ENCODE results near the gene C22orf39.

C22orf39 gene

DNA sequence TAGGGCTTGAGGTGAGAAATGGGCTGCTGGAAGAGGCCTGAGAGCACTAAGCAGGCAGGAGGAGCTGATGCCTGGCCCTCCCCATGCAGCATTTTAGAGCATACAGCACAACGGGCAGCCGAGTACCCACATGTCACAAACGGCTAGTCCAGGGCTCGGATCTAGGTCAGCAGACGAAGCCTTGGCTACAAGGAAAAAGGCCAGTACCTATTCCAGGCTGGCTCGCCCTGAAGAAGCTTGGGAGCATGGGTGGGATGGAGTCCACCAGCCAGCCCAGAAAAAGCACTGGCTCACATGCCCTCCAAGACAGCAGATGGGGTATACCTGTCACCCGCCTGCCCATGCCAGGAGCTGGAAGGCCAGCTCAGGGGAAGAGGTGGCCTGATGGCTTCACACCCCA, 21.9 kb upstream of the C22orf39 start:
- peaks cover 0 to 12% (median 9%) of the 10 kb centered on the region in 10 experiments; a peak in 14 of 20 replicates for H3K4me1 ChIP-seq
- H3K9ac ChIP-seq = no peak overlapping the region; a peak in 1 of 22 replicates

DNA sequence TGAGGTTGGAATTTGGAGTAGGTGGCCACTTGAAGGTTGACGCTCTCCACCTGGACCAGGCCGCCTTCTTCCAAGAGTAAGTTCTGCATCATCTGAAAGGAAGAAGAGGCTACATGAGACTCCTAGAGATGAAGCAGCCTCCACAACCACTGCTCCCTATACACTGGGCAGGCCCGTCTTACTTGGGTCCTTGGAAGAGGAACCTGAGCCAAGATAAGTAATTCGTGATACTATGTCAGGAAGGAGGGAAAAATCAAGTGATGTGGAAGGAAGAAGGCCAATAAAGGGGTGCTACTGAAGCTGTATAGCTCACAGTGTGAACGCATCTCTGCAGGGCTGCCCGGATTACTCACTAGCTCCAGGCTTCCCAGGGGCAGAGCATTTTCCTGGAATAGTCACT, 20.4 kb upstream of the C22orf39 start:
- H3K4me1 ChIP-seq = peaks cover 0 to 22% (median 16%) of the 10 kb centered on the region in 10 experiments; a peak in 14 of 20 replicates
- H3K4me3 ChIP-seq = no peak overlapping the region
- H3K27me3 ChIP-seq = no peaks in the 10 kb centered on the region
- H3K9ac ChIP-seq = no peak overlapping the region
- no peak for TF ChIP-seq Cebpa-rat (IDR thresholded peaks at IDR 0.05)
- peaks cover 0 to 81% (median 56%) of the 10 kb centered on the region in 11 experiments; a peak in 18 of 22 replicates for H4K20me1 ChIP-seq
- H3K9me3 ChIP-seq (replicated peaks in 1 of 11) = no peaks in the 10 kb centered on the region
- no peak overlapping the region for H3K27ac ChIP-seq
- no peak overlapping the region for H3K4me2 ChIP-seq
- peaks cover 95 to 100% (median 98%) of the 10 kb centered on the region in 11 experiments for H3K36me3 ChIP-seq

More for the DNA sequence above, 21.9 kb upstream of the C22orf39 start:
- Histone ChIP-seq H3K27ac (no peak overlapping the region), H4K20me1 (peaks cover 0 to 92% (median 68%) of the 10 kb centered on the region in 11 experiments; a peak in 19 of 22 replicates), H3K4me3 (no peak overlapping the region), H3K9me3 (replicated peaks in 1 of 11) (no peaks in the 10 kb centered on the region), H3K4me2 (no peak overlapping the region), H3K36me3 (peaks cover 97 to 100% (median 100%) of the 10 kb centered on the region in 11 experiments), H3K27me3 (no peaks in the 10 kb centered on the region)
- TF ChIP-seq Cebpa-rat (IDR thresholded peaks at IDR 0.05) = no peak

DNA sequence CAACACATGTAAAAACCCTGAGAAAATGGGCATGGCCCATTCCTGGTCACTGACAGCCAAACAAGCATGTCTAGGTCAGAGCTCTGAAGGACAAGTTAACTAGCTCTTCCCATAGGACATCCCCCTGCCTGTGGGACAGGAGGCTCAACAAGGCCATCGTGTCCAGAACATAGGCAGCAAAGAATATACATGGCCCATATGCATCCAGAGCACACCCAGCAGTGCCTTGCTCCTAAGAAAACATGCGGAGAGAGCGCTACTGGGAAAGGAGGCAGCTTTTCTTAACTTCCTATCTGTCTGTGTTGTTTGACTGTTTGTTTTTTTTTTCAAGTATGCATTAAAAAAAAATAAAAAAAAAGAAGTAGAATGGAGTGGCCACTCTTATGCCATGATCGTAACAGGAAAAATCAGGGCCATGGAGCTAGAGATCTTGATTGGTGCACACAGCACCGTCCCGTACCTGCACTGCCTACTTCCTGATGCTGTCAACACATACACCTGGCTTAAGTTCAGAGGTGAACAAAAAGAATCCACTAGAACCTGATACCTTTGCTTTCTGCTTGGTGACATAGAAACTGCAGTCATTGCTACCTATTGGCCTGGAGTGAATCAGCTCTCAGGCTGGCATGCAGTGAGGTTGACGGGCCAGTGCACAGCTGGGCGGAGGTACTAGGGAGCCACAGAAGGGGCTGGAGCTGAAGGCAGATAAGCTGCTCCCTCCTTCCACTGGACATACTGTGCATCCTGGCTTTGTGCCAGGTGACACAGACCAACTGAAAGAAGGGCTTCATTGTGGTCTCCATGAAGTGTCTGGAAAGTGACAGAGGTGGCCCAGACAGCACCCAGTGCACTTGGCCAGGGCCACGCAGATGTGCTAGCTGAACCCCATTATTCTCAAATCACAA, 19.6 kb upstream of the C22orf39 start:
- H4K20me1 ChIP-seq = peaks cover 0 to 73% (median 49%) of the 10 kb centered on the region in 11 experiments; a peak in 18 of 22 replicates
- peaks cover 88 to 100% (median 98%) of the 10 kb centered on the region in 11 experiments for H3K36me3 ChIP-seq
- no peak overlapping the region for H3K4me3 ChIP-seq
- H3K27ac ChIP-seq = no peak overlapping the region
- H3K27me3 ChIP-seq = no peaks in the 10 kb centered on the region
- H3K4me2 ChIP-seq = no peak overlapping the region
- TF ChIP-seq Cebpa-rat (IDR thresholded peaks at IDR 0.05) = no peak
- H3K9me3 ChIP-seq (replicated peaks in 1 of 11) = no peaks in the 10 kb centered on the region
- no peak overlapping the region for H3K9ac ChIP-seq
- peaks cover 0 to 22% (median 16%) of the 10 kb centered on the region in 10 experiments; a peak in 14 of 20 replicates for H3K4me1 ChIP-seq

- H3K36me3 ChIP-seq = peaks cover 88 to 100% (median 97%) of the 10 kb centered on the region in 11 experiments
These were observed 18.7 kb upstream of the C22orf39 start for GRCh38 chr22:19466126-19466716.

DNA sequence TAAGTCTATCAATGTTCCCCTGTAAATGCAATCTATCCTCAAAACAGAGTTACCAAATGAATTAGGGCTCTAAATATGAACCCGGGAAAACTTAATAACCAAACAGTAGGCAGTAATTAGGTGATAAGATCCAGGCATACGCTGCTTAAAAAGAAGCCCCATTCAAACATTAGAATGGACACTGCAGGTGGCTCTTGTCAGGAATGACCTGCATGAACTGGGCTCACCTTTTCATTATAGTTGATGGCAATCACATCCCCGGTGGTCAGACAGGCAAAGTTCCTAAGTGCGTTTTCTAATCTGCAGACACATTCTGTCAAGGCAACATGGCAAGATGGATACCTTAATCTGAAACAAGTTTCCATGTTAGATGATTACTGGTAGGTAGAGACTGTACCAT, 17.5 kb upstream of the C22orf39 start:
- no peaks in the 10 kb centered on the region for H3K9me3 ChIP-seq (replicated peaks in 1 of 11)
- no peak for TF ChIP-seq Cebpa-rat (IDR thresholded peaks at IDR 0.05)
- peaks cover 0 to 22% (median 16%) of the 10 kb centered on the region in 10 experiments; a peak in 14 of 20 replicates for H3K4me1 ChIP-seq
- no peaks in the 10 kb centered on the region for H3K27me3 ChIP-seq
- no peak overlapping the region for H3K4me3 ChIP-seq
- peak overlapping the region in 6 of 11 experiments; percentile 1 to 36 (median 19); a peak in 5 of 22 replicates for H3K9ac ChIP-seq
- H3K27ac ChIP-seq = peak overlapping the region in 1 of 11 experiments; percentile 45; a peak in 1 of 22 replicates
- H3K4me2 ChIP-seq = peak overlapping the region in 8 of 11 experiments; percentile 28 to 67 (median 50); a peak in 13 of 22 replicates
- H4K20me1 ChIP-seq = peaks cover 0 to 51% (median 36%) of the 10 kb centered on the region in 11 experiments; a peak in 17 of 22 replicates
- H3K36me3 ChIP-seq = peaks cover 88 to 100% (median 97%) of the 10 kb centered on the region in 11 experiments

More at GRCh38 chr22:19466126-19466716, 18.7 kb upstream of the C22orf39 start:
- Histone ChIP-seq H3K4me3 (no peak overlapping the region), H3K4me1 (peaks cover 0 to 22% (median 16%) of the 10 kb centered on the region in 10 experiments; a peak in 14 of 20 replicates), H3K27ac (no peak overlapping the region), H4K20me1 (peaks cover 0 to 64% (median 40%) of the 10 kb centered on the region in 11 experiments; a peak in 18 of 22 replicates), H3K9me3 (replicated peaks in 1 of 11) (no peaks in the 10 kb centered on the region), H3K4me2 (no peak overlapping the region), H3K27me3 (no peaks in the 10 kb centered on the region), H3K9ac (peak overlapping the region in 1 of 11 experiments; percentile 38; a peak in 1 of 22 replicates)
- TF ChIP-seq Cebpa-rat (IDR thresholded peaks at IDR 0.05) = no peak

- H4K20me1 ChIP-seq = peaks cover 0 to 47% (median 32%) of the 10 kb centered on the region in 11 experiments; a peak in 17 of 22 replicates
- H3K27me3 ChIP-seq = no peaks in the 10 kb centered on the region
- peaks cover 88 to 100% (median 97%) of the 10 kb centered on the region in 11 experiments for H3K36me3 ChIP-seq
- no peak for TF ChIP-seq Cebpa-rat (IDR thresholded peaks at IDR 0.05)
- peak overlapping the region in 8 of 11 experiments; percentile 1 to 48 (median 26); a peak in 10 of 22 replicates for H3K9ac ChIP-seq
- H3K4me1 ChIP-seq = peaks cover 0 to 22% (median 16%) of the 10 kb centered on the region in 10 experiments; a peak in 14 of 20 replicates
- peak overlapping the region in 8 of 11 experiments; percentile 28 to 67 (median 50); a peak in 15 of 22 replicates for H3K4me2 ChIP-seq
- no peaks in the 10 kb centered on the region for H3K9me3 ChIP-seq (replicated peaks in 1 of 11)
- H3K4me3 ChIP-seq = no peak overlapping the region
- peak overlapping the region in 4 of 11 experiments; percentile 21 to 45 (median 30); a peak in 5 of 22 replicates for H3K27ac ChIP-seq
These were observed 17.0 kb upstream of the C22orf39 start for GRCh38 chr22:19464546-19464945.

DNA sequence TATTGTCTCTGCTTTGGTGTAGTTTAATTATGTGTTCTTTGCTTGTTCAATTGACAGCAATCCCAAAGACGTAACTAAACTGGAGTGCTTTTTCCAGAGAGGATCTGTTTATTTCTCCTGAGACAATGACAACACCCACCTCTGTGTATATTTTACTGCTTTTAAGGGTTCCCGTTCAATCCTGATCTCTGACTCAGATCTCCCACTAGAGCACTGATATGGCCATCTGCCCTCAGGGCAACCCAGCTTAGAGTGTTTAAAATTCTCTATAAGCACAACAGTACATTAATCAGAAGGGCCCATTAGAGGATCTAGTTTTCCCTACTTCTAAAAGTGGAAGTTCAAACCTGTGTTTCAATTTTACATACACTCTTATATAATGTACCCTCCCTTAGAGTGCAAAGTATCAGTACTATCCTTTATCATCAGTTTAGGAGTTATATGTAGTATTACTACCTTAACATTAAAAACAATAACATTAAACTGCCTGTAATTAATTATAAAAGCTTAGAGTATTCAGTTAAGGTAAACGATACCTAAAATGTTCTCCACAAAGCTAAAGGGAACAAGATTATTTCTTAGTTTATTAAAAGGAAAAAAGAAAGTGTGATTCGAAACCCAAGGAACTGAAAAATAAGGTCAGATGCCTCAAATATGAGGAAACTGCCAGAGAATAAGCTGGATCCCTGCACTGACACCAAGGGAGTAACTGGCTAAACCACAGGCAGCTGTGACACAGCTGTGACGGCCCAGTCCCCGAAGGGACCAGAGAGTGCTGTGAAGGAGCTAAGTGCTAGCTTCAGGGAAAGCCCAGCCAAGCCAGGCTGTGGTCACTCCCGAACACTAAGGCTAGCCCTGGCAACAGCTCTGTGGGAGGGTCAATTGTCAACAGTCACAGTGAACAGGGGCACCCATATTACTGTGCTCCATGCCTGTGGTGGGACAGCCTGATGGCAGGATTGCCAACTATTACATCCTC, 16.3 kb upstream of the C22orf39 start:
- Histone ChIP-seq H4K20me1 (peaks cover 0 to 39% (median 24%) of the 10 kb centered on the region in 11 experiments; a peak in 17 of 22 replicates), H3K9ac (peak overlapping the region in 8 of 11 experiments; percentile 1 to 48 (median 26); a peak in 9 of 22 replicates), H3K27me3 (no peaks in the 10 kb centered on the region), H3K27ac (peak overlapping the region in 5 of 11 experiments; percentile 5 to 45 (median 25); a peak in 5 of 22 replicates), H3K4me2 (peak overlapping the region in 8 of 11 experiments; percentile 28 to 67 (median 50); a peak in 15 of 22 replicates), H3K36me3 (peaks cover 88 to 100% (median 95%) of the 10 kb centered on the region in 11 experiments), H3K4me1 (peaks cover 0 to 22% (median 16%) of the 10 kb centered on the region in 10 experiments; a peak in 14 of 20 replicates), H3K4me3 (no peak overlapping the region), H3K9me3 (replicated peaks in 1 of 11) (no peaks in the 10 kb centered on the region)
- no peak for TF ChIP-seq Cebpa-rat (IDR thresholded peaks at IDR 0.05)

All from BLaER1 treated with 17β-estradiol and CSF1 and Interleukin-3, amounts not matched to agents 10 nM and 100 nM (cell line).